GM19025 (cell line): ENCODE data around the gene CSNK1D.
"Not testable (repeated sequence)": the region's sequence is repeated elsewhere in the genome, so short reads cannot be mapped to it uniquely, and the experiment has no call there.

ENCODE experiments used
- ATAC-seq: cut with Tn5 transposase; IDR thresholded peaks from one replicate; pipeline ENCODE4 v1.9.1; 2021; ENCODE audit warnings: mild to moderate bottlenecking, low read depth, moderate library complexity; ENCODE audit not compliant: unreplicated experiment

CSNK1D gene

GRCh38 chr17:82276938-82277337, 3.4 kb upstream of the CSNK1D start:
- ATAC-seq: no peak

- ATAC-seq: no peak
Measured at GRCh38 chr17:82275326-82275725, 1.8 kb upstream of the CSNK1D start.

GRCh38 chr17:82274134-82275020, 877 bp upstream of the CSNK1D start:
- ATAC-seq: no peak

GRCh38 chr17:82272495-82273326, 789 bp downstream of the CSNK1D start:
- ATAC-seq: no peak

- no peak for ATAC-seq
Measured at GRCh38 chr17:82271401-82271800, 2.1 kb downstream of the CSNK1D start.

GRCh38 chr17:82270651-82271050, 2.8 kb downstream of the CSNK1D start:
- no peak for ATAC-seq

- ATAC-seq: no peak
Measured at GRCh38 chr17:82269882-82270500, 3.5 kb downstream of the CSNK1D start.

GRCh38 chr17:82269138-82269881, 4.2 kb downstream of the CSNK1D start:
- no peak for ATAC-seq

GRCh38 chr17:82267575-82268379, 5.7 kb downstream of the CSNK1D start:
- ATAC-seq: no peak

GRCh38 chr17:82266142-82266541, 7.4 kb downstream of the CSNK1D start:
- ATAC-seq: no peak

- no peak for ATAC-seq
Measured at GRCh38 chr17:82263641-82264040, 9.9 kb downstream of the CSNK1D start.

- no peak for ATAC-seq
Measured at GRCh38 chr17:82262344-82262743, 11.2 kb downstream of the CSNK1D start.

- ATAC-seq: not testable (repeated sequence)
Measured at GRCh38 chr17:82259972-82260961, 13.2 kb downstream of the CSNK1D start.

GRCh38 chr17:82258555-82258954, 14.9 kb downstream of the CSNK1D start:
- no peak for ATAC-seq

GRCh38 chr17:82257473-82257872, 16.0 kb downstream of the CSNK1D start:
- ATAC-seq: no peak

- ATAC-seq: no peak
Measured at GRCh38 chr17:82256242-82256885, 17.1 kb downstream of the CSNK1D start.

GRCh38 chr17:82255402-82255972, 18.0 kb downstream of the CSNK1D start:
- ATAC-seq: no peak

GRCh38 chr17:82254746-82255145, 18.8 kb downstream of the CSNK1D start:
- not testable (repeated sequence) for ATAC-seq
